Suprapubic skin (tissue), 4 donors: ENCODE measurements around the gene SLC16A13. TPM values are rescaled to one million over a fixed set of nuclear protein-coding genes. Genes with fewer than 3 reads are reported as not detected.

Experiments used
- DNase-seq, 2 donors: peaks; one replicate each; pipeline ENCODE4 v3.0.0-alpha.2; 2019; ENCODE audit warnings: low spot score in 2 of 2
- H3K27ac ChIP-seq: fragments of 200-600 bp; sonication (generic); one replicate; pipeline ENCODE4 v1.5.1; 2019
- H3K27me3 ChIP-seq: fragments of 200-600 bp; sonication (generic); one replicate; pipeline ENCODE4 v1.5.1; 2019
- H3K36me3 ChIP-seq: fragments of 200-600 bp; sonication (generic); one replicate; pipeline ENCODE4 v1.5.1; 2019
- H3K4me1 ChIP-seq: fragments of 200-600 bp; sonication (generic); one replicate; pipeline ENCODE4 v1.5.1; 2019
- H3K4me3 ChIP-seq: fragments of 200-600 bp; sonication (generic); one replicate; pipeline ENCODE4 v1.5.1; 2019; ENCODE audit warnings: mild to moderate bottlenecking
- H3K9me3 ChIP-seq: fragments of 200-600 bp; sonication (generic); one replicate; pipeline ENCODE4 v1.5.1; 2019
- EP300 ChIP-seq: sonication (generic); formaldehyde crosslinking; IDR thresholded peaks from one replicate; pipeline ENCODE4 v1.6.1; 2017; ENCODE audit warnings: antibody characterized with exemption
- POLR2A ChIP-seq, 2 donors: fragments of 450-650 bp; IDR thresholded peaks; one replicate each; pipeline ENCODE4 v1.6.1; 2017; ENCODE audit warnings: antibody characterized with exemption in 2 of 2, mild to moderate bottlenecking in 2 of 2, moderate library complexity in 2 of 2
- POLR2AphosphoS5 ChIP-seq, 3 donors: sonication (generic); formaldehyde crosslinking; IDR thresholded peaks; one replicate each; pipeline ENCODE4 v1.6.1; 2017; ENCODE audit warnings: antibody characterized with exemption in 3 of 3
- WGBS: methylation state at CpG from one replicate; pipeline ENCODE4 v1.1.5; 2018; 5-methylcytosine and 5-hydroxymethylcytosine counted together
- total RNA-seq, 4 donors: library from RNA; depleted of rRNA; stranded (reverse); fragments of >200 nt; gene quantifications; one replicate each; pipeline ENCODE4 v1.1.0, GENCODE V29; 2016
- TF ChIP-seq, protein P1 (sequence below), 2 donors: fragments of 200-600 bp in 1 of 2; fragments of 450-650 bp in 1 of 2; sonication (generic) in 1 of 2; IDR thresholded peaks; one replicate each; pipeline ENCODE4 v1.5.1; 2016 to 2019; ENCODE audit warnings: antibody characterized with exemption in 2 of 2, mild to moderate bottlenecking in 1 of 2, moderate library complexity in 1 of 2

The SLC16A13 gene
- total RNA-seq, 4 donors from 2014 or later, result 1.5 to 4.9 (median 3.7) TPM

DNA sequence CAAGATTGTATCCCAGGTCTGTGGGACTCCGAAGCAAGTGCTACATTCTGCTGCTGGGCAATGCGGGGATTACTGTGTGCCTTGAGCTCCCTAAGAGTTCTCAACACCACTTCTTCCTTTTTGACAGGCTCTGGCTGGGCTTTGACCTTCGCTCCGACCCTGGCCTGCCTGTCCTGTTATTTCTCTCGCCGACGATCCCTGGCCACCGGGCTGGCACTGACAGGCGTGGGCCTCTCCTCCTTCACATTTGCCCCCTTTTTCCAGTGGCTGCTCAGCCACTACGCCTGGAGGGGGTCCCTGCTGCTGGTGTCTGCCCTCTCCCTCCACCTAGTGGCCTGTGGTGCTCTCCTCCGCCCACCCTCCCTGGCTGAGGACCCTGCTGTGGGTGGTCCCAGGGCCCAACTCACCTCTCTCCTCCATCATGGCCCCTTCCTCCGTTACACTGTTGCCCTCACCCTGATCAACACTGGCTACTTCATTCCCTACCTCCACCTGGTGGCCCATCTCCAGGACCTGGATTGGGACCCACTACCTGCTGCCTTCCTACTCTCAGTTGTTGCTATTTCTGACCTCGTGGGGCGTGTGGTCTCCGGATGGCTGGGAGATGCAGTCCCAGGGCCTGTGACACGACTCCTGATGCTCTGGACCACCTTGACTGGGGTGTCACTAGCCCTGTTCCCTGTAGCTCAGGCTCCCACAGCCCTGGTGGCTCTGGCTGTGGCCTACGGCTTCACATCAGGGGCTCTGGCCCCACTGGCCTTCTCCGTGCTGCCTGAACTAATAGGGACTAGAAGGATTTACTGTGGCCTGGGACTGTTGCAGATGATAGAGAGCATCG lies 2.4 kb downstream of the SLC16A13 start:
- Histone ChIP-seq H3K36me3 (no peaks in the 10 kb centered on the region), H3K9me3 (no peaks in the 10 kb centered on the region), H3K27ac (no peak overlapping the region), H3K27me3 (peaks cover 4% of the 10 kb centered on the region), H3K4me3 (no peak overlapping the region), H3K4me1 (peaks cover 30% of the 10 kb centered on the region)
- DNase-seq, result no peak
- 92% methylated on average over 18 of the region's 19 CpGs for whole genome bisulfite sequencing
- TF ChIP-seq POLR2A (IDR thresholded peaks at IDR 0.05) (no peak), POLR2AphosphoS5 (IDR thresholded peaks at IDR 0.05) (no peak), EP300 (no peak)
- TF ChIP-seq, protein P1, sequence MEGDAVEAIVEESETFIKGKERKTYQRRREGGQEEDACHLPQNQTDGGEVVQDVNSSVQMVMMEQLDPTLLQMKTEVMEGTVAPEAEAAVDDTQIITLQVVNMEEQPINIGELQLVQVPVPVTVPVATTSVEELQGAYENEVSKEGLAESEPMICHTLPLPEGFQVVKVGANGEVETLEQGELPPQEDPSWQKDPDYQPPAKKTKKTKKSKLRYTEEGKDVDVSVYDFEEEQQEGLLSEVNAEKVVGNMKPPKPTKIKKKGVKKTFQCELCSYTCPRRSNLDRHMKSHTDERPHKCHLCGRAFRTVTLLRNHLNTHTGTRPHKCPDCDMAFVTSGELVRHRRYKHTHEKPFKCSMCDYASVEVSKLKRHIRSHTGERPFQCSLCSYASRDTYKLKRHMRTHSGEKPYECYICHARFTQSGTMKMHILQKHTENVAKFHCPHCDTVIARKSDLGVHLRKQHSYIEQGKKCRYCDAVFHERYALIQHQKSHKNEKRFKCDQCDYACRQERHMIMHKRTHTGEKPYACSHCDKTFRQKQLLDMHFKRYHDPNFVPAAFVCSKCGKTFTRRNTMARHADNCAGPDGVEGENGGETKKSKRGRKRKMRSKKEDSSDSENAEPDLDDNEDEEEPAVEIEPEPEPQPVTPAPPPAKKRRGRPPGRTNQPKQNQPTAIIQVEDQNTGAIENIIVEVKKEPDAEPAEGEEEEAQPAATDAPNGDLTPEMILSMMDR (IDR thresholded peaks at IDR 0.05), result no peak

DNA sequence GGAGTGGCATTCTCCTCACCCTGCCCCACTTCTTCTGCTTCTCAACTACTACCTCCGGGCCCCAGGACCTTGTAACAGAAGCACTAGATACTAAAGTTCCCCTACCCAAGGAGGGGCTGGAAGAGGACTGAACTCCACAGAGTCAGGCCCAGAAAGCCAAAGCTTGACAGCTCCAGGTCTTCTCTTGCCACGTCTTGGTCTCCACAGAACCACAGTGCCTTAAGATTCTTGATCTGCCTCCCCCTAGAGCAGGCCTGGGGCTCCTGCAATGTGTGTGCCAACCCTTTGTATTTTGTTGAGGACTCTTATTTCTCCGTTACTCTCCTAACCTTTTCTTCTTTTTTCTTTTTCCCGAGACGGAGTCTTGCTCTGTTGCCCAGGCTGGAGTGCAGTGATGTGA lies 4.0 kb downstream of the SLC16A13 start:
- Histone ChIP-seq H3K27ac (no peak overlapping the region), H3K4me1 (peaks cover 41% of the 10 kb centered on the region), H3K27me3 (peaks cover 8% of the 10 kb centered on the region), H3K36me3 (no peaks in the 10 kb centered on the region), H3K9me3 (no peaks in the 10 kb centered on the region), H3K4me3 (no peak overlapping the region)
- no peak for DNase-seq
- TF ChIP-seq POLR2A (IDR thresholded peaks at IDR 0.05), result no peak
- no peak for TF ChIP-seq POLR2AphosphoS5 (IDR thresholded peaks at IDR 0.05)
- TF ChIP-seq, protein P1 (IDR thresholded peaks at IDR 0.05), result no peak
- no peak for TF ChIP-seq EP300
- 93% methylated on average over 5 of the region's 5 CpGs for WGBS

DNA sequence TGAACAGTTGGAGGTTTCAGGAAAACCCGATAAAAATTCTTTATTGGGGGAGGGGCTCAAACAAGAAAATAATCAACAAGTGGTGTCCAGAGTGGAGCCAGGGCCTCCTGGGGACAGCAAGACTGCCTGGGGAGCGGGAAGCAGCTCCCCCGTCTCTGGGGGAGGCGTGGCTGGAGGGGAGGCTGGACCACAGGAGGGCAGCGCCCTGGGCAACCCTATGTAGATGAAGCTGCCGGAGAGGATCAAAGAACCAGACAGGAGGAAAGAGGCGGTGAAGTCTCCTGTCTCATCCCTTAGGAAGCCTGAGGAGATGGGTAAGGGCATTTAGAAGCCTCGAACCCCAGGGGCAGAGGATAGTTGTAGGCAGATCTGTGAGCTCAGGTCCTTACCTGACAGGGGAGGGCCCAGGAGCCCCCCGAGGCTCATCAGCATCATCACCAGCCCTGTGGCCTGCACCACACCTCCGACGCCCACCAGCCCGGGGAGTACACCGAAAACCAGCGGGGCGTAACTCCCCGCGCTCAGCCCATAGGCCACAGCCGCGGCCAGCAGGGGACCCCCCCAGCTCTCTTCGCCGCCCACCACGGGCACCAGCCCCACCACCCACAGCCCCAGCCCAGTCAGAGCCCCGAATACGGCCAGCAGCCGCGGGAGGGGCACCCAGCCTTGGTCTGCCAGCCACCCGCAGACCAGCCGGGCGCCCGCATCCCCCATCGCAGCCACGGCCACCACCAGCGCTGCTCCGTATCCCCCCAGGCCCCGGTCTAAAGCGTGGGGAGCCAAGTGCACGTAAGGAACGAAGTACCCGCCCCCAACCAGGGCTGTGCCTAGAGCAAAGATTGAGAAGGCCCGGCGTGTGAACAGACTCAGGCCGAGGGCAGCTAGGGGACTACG lies 6.0 kb downstream of the SLC16A13 start:
- H3K9me3 ChIP-seq, result no peaks in the 10 kb centered on the region
- peaks cover 8% of the 10 kb centered on the region for H3K27me3 ChIP-seq
- H3K27ac ChIP-seq, result peak overlapping the region; percentile 60
- TF ChIP-seq POLR2A (IDR thresholded peaks at IDR 0.05) (no peak), EP300 (no peak), POLR2AphosphoS5 (IDR thresholded peaks at IDR 0.05) (no peak)
- TF ChIP-seq, protein P1 (IDR thresholded peaks at IDR 0.05), result no peak
- peak overlapping the region; percentile 50 for H3K4me3 ChIP-seq
- H3K4me1 ChIP-seq, result peaks cover 42% of the 10 kb centered on the region
- WGBS, result 54% methylated on average over 23 of the region's 43 CpGs
- DNase-seq, result no peak
- H3K36me3 ChIP-seq, result no peaks in the 10 kb centered on the region

DNA sequence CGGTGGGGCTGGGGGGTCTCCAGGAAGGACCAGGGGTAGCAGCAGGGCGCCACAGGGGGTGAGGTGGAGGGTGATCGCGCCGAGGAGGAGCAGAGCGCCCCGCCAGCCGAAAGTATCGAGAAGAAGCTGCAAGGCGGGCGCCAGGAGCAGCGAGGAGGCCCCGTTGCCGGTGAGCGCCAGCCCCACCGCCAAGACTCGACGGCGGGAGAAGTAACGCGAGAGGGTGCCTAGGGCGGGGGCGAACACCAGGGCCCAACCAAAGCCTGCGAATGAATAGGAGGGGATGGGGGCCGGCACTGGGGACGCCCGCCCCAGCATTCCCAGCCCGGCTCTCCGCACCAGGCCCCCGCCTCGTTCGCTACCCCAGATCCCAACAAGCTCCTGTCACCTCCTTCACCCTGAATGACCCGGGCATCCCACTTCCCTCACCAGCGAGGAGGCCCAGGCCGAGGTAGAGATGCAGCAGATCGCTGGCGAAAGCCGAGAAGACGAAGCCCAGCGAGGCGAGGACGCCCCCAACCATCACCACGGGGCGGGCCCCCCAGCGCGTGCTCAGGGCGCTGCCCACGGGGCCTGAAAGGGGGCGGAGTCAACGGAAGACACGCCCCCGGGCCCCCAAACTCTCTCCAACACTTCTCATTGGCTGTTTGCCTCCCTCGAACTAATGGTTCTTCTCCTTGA lies 6.8 kb downstream of the SLC16A13 start:
- peak overlapping the region; percentile 60 for H3K27ac ChIP-seq
- peak in 1 of 2 donors; percentile 80 for DNase-seq
- H3K27me3 ChIP-seq, result peaks cover 8% of the 10 kb centered on the region
- no peaks in the 10 kb centered on the region for H3K36me3 ChIP-seq
- H3K4me1 ChIP-seq, result peaks cover 47% of the 10 kb centered on the region
- TF ChIP-seq, protein P1 (IDR thresholded peaks at IDR 0.05), result no peak
- no peak for TF ChIP-seq POLR2A (IDR thresholded peaks at IDR 0.05)
- no peak for TF ChIP-seq POLR2AphosphoS5 (IDR thresholded peaks at IDR 0.05)
- TF ChIP-seq EP300, result no peak
- H3K4me3 ChIP-seq, result peak overlapping the region; percentile 50
- no peaks in the 10 kb centered on the region for H3K9me3 ChIP-seq
- WGBS, result 31% methylated on average over 15 of the region's 53 CpGs
